ENCODE results near the gene METTL24.

DNA sequence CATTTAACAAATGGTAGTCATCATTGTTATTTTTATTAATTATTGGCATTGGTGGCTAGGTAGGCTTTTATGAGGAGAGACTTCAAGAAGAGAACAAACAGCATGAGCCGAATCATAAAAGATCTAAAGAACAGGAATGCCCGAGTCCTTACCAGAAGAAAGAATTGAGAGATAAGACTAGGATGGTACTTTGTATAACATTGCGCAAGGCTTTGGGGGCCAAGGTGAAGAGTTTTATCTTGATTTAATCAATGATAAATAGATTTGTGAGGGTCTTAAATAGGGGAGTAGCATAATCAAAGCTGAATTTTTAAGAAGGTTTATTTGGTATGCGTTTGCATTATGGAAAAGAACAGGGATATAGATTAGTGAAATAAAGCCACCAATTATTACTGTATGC, 162.5 kb downstream of the METTL24 start:
- TF ChIP-seq POLR2A (IDR thresholded peaks at IDR 0.05) (no peak), CTCF (IDR thresholded peaks at IDR 0.05) (no peak)
